K562 (cell line): ENCODE measurements around the gene GPATCH4. TPM values are rescaled to one million over a fixed set of nuclear protein-coding genes. Genes with fewer than 3 reads are reported as not detected.

Experiments
- BMI1 ChIP-seq: fragments of 150-350 bp; IDR thresholded peaks from 2 replicates; pipeline ENCODE4 v1.6.1; 2014; ENCODE audit warnings: low read length
- DIDO1 ChIP-seq: fragments of 450-650 bp; IDR thresholded peaks from 2 replicates; pipeline ENCODE4 v1.6.1; 2016; ENCODE audit warnings: low read depth, missing biosample characterization, missing genetic modification characterization
- FOXA1 ChIP-seq: fragments of 450-650 bp; IDR thresholded peaks from 2 replicates; pipeline ENCODE4 v1.6.1; 2016; ENCODE audit warnings: mild to moderate bottlenecking, borderline replicate concordance
- FOXM1 ChIP-seq, 2 experiments: fragments of 450-650 bp in 1 of 2; sonication (generic) in 1 of 2; formaldehyde crosslinking in 1 of 2; IDR thresholded peaks; 2 replicates each; pipeline versions ENCODE4 v1.6.1 to v1.9.0; 2017 to 2022; ENCODE audit warnings: low read depth in 2 of 2, mild to moderate bottlenecking in 2 of 2, missing genetic modification reagents in 1 of 2, moderate library complexity in 1 of 2
- GABPB2 ChIP-seq: fragments of 250-450 bp; sonication (Bioruptor Pico); conservative IDR thresholded peaks from 2 replicates; pipeline ENCODE4 v1.5.1; 2021; ENCODE audit warnings: mild to moderate bottlenecking
- MTA3 ChIP-seq: fragments of 450-650 bp; formaldehyde crosslinking; IDR thresholded peaks from 2 replicates; pipeline ENCODE4 v1.6.1; 2017; ENCODE audit warnings: mild to moderate bottlenecking, borderline replicate concordance
- PHF8 ChIP-seq: fragments of 200-600 bp; sonication (generic); IDR thresholded peaks from 2 replicates; pipeline ENCODE4 v1.6.1; 2012; ENCODE audit warnings: mixed run types, mild to moderate bottlenecking, inconsistent platforms, low read length, moderate library complexity, borderline replicate concordance
- TBP ChIP-seq: optimal IDR thresholded peaks from 2 replicates; pipeline ENCODE3; 2011; ENCODE audit warnings: low read depth, low read length, improper control_type of control experiment
- ZKSCAN1 ChIP-seq: fragments of 150-350 bp; IDR thresholded peaks from 2 replicates; pipeline ENCODE4 v1.6.1; 2016; ENCODE audit warnings: low read depth, low read length
- ZNF121 ChIP-seq: sonication (generic); formaldehyde crosslinking; conservative IDR thresholded peaks from 2 replicates; pipeline ENCODE4 v1.8.0; 2022; ENCODE audit warnings: missing genetic modification reagents
- ZNF444 ChIP-seq: fragments of 250-450 bp; sonication (Bioruptor Pico); IDR thresholded peaks from 2 replicates; pipeline ENCODE4 v1.4.0; 2020; ENCODE audit warnings: mild to moderate bottlenecking, moderate library complexity
- polyA plus RNA-seq, 8 experiments: library from polyadenylated mRNA; depleted of rRNA in 4 of 8; stranded (reverse) in 5 of 8; unstranded in 3 of 8; fragments of >200 nt; fragmentation: Nextera tagmentation in 2 of 8; fragmentation: Illumina TruSeq in 1 of 8; extraction: Ambion mirVana in 2 of 8; extraction: Trizol in 1 of 8; gene quantifications; 2 replicates each; pipeline versions ENCODE4 v1.2.1 to v1.2.3, GENCODE V29; 2011 to 2014; ENCODE audit warnings: inconsistent platforms in 1 of 8, missing spikeins in 1 of 8
- total RNA-seq, 7 experiments: library from RNA; depleted of rRNA in 6 of 7; stranded (reverse); fragments of >200 nt in 6 of 7; fragmentation: Illumina TruSeq in 2 of 7; extraction: Trizol in 2 of 7; gene quantifications; 2 replicates each; pipeline versions ENCODE4 v1.2.1 to v1.2.3, GENCODE V29; 2011 to 2021; ENCODE audit warnings: low replicate concordance in 1 of 7
- TF ChIP-seq, protein P1 (sequence below): fragments of 250-450 bp; sonication (Bioruptor Pico); IDR thresholded peaks from 2 replicates; pipeline ENCODE4 v1.5.0; 2021; ENCODE audit warnings: mild to moderate bottlenecking, borderline replicate concordance
- TF ChIP-seq, protein P2 (sequence below): fragments of 250-450 bp; sonication (Bioruptor Pico); IDR thresholded peaks from 2 replicates; pipeline ENCODE4 v1.8.0; 2021; ENCODE audit warnings: mild to moderate bottlenecking, moderate library complexity
- TF ChIP-seq, protein P3 (sequence below): IDR thresholded peaks from 2 replicates; pipeline ENCODE4 v1.6.1; 2011; ENCODE audit warnings: borderline replicate concordance, low read depth, mild to moderate bottlenecking, moderate library complexity, low read length; ENCODE audit not compliant: insufficient read depth, poor library complexity, severe bottlenecking
- TF ChIP-seq, protein P4 (sequence below): fragments of 250-450 bp; sonication (Bioruptor Pico); IDR thresholded peaks from 2 replicates; pipeline ENCODE4 v1.8.0; 2022; ENCODE audit warnings: moderate library complexity, mild to moderate bottlenecking, inconsistent platforms
- TF ChIP-seq, protein P5 (sequence below): sonication (generic); IDR thresholded peaks from 2 replicates; pipeline ENCODE4 v1.6.1; 2016

Gene GPATCH4
- total and polyA plus RNA-seq, 9 of the 15 experiments (the other 6 are each of a cell fraction or from before 2014, with no cell fraction given), result 43.7 to 105 (median 76.5) TPM

DNA sequence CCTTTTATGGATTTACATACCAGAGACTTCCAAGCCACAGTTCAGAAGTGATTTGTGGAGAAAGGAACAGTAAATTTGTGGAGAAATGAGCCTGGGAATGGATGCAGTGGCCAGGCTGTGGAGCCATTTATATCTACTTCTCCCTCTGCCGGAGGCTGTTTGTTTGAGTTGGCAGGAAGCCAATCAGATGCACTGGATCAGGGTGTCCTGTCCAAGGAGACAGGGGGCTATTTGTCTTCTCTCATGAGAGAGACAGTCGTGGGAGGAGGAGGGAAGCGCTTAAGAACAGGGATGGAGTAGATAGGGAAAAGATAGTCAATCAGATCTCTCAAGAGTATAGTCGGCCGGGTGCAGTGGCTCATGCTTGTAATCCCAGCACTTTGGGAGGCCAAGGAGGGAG is 15.2 kb upstream of the GPATCH4 start (continued):
- TF ChIP-seq ZKSCAN1 (no peak), ZNF121 (CRISPR knock-in tag) (no peak), PHF8 (no peak), TBP (no peak), MTA3 (peak; percentile 91), BMI1 (no peak), DIDO1 (tag) (no peak), FOXA1 (peak; percentile 87), ZNF444 (CRISPR knock-in tag) (no peak), FOXM1 (IDR thresholded peaks at IDR 0.05; ENCODE audit: low read depth) (peak; percentile 67; the same call in 1 of the 2 replicates), FOXM1 (CRISPR knock-in tag; IDR thresholded peaks at IDR 0.05; ENCODE audit: low read depth) (no peak), GABPB2 (CRISPR knock-in tag) (no peak)
- TF ChIP-seq, protein P1, sequence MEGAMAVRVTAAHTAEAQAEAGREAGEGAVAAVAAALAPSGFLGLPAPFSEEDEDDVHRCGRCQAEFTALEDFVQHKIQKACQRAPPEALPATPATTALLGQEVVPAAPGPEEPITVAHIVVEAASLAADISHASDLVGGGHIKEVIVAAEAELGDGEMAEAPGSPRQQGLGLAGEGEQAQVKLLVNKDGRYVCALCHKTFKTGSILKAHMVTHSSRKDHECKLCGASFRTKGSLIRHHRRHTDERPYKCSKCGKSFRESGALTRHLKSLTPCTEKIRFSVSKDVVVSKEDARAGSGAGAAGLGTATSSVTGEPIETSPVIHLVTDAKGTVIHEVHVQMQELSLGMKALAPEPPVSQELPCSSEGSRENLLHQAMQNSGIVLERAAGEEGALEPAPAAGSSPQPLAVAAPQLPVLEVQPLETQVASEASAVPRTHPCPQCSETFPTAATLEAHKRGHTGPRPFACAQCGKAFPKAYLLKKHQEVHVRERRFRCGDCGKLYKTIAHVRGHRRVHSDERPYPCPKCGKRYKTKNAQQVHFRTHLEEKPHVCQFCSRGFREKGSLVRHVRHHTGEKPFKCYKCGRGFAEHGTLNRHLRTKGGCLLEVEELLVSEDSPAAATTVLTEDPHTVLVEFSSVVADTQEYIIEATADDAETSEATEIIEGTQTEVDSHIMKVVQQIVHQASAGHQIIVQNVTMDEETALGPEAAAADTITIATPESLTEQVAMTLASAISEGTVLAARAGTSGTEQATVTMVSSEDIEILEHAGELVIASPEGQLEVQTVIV (CRISPR knock-in tag), result no peak
- TF ChIP-seq, protein P2, sequence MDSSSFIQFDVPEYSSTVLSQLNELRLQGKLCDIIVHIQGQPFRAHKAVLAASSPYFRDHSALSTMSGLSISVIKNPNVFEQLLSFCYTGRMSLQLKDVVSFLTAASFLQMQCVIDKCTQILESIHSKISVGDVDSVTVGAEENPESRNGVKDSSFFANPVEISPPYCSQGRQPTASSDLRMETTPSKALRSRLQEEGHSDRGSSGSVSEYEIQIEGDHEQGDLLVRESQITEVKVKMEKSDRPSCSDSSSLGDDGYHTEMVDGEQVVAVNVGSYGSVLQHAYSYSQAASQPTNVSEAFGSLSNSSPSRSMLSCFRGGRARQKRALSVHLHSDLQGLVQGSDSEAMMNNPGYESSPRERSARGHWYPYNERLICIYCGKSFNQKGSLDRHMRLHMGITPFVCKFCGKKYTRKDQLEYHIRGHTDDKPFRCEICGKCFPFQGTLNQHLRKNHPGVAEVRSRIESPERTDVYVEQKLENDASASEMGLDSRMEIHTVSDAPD, result no peak
- TF ChIP-seq, protein P3, sequence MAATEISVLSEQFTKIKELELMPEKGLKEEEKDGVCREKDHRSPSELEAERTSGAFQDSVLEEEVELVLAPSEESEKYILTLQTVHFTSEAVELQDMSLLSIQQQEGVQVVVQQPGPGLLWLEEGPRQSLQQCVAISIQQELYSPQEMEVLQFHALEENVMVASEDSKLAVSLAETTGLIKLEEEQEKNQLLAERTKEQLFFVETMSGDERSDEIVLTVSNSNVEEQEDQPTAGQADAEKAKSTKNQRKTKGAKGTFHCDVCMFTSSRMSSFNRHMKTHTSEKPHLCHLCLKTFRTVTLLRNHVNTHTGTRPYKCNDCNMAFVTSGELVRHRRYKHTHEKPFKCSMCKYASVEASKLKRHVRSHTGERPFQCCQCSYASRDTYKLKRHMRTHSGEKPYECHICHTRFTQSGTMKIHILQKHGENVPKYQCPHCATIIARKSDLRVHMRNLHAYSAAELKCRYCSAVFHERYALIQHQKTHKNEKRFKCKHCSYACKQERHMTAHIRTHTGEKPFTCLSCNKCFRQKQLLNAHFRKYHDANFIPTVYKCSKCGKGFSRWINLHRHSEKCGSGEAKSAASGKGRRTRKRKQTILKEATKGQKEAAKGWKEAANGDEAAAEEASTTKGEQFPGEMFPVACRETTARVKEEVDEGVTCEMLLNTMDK, result peak; percentile 18
- TF ChIP-seq, protein P4, sequence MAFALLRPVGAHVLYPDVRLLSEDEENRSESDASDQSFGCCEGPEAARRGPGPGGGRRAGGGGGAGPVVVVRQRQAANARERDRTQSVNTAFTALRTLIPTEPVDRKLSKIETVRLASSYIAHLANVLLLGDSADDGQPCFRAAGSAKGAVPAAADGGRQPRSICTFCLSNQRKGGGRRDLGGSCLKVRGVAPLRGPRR (CRISPR knock-in tag), result no peak
- TF ChIP-seq, protein P5, sequence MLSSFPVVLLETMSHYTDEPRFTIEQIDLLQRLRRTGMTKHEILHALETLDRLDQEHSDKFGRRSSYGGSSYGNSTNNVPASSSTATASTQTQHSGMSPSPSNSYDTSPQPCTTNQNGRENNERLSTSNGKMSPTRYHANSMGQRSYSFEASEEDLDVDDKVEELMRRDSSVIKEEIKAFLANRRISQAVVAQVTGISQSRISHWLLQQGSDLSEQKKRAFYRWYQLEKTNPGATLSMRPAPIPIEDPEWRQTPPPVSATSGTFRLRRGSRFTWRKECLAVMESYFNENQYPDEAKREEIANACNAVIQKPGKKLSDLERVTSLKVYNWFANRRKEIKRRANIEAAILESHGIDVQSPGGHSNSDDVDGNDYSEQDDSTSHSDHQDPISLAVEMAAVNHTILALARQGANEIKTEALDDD, result peak; percentile 50; the same call in 1 of the 2 replicates
